GM21526 (cell line): ENCODE results near the gene KRTAP10-8.
"Not testable (repeated sequence)": the region's sequence is repeated elsewhere in the genome, so short reads cannot be mapped to it uniquely, and the experiment has no call there.

ENCODE experiments used
- ATAC-seq: cut with Tn5 transposase; IDR thresholded peaks from one replicate; pipeline ENCODE4 v1.9.1; 2021; ENCODE audit warnings: moderate library complexity; ENCODE audit not compliant: unreplicated experiment, low FRiP score

KRTAP10-8 gene

GRCh38 chr21:44658541-44658910, 46.6 kb downstream of the KRTAP10-8 start:
- ATAC-seq = no peak

- no peak for ATAC-seq
Measured at GRCh38 chr21:44658913-44659595, 47.2 kb downstream of the KRTAP10-8 start.

- not testable (repeated sequence) for ATAC-seq
Measured at GRCh38 chr21:44661567-44661966, 49.7 kb downstream of the KRTAP10-8 start.
